Stimulated activated CD8-positive, alpha-beta memory T cell treated with anti-CD3 and anti-CD28 coated beads, Interleukin-15, amount 100 ng/mL, for 1 hour (primary cell): ENCODE data around the gene ACRBP.

Source experiments
- DNase-seq: peaks from one replicate; pipeline ENCODE4 v3.0.0-alpha.2; 2020; ENCODE audit warnings: low read depth

Gene ACRBP

GRCh38 chr12:6647083-6647604, at the start of gene ACRBP:
ACRBP (minus strand) TSS chr12:6647432; CDS start chr12:6647366, 66 bp downstream.
- DNase-seq, result no peak

DNA sequence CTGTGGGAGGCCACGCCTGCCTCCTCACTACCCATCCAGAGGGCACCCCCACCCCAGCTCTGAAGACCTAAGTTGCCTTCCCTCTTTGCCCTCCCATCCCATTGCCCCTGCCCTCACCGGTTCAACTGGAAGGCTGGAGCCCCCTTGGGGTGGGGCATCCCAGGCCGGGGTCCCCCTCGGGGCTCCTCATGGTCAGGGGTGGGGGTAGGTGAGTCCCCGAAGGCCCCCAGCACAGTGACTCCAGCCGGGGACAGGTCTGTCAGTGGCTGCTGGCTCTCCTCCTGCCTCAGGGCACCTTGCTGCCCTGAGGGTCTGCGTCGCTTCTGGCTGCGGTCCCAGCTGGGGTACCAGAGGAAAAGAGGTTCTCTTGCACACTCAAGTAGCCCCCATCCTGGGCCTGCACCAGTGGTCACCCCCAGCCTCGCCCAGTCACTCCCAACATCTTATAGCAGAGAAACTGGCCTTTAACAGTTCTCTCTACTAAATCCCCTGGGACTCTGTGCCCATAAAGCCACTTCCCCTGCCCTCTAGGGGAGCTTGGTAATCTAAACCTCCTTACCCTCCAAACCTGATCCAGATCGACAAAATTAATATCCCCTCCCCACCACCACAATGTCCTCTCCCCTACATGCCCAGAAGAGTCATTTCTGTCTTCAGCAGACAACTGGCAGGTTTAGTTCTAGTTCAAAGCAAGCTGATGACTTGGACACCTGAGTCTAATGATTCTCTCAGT, 48.2 kb upstream of the ACRBP start:
- no peak for DNase-seq

GRCh38 chr12:6694701-6695100, 47.5 kb upstream of the ACRBP start:
- no peak for DNase-seq

GRCh38 chr12:6693832-6694355, 46.7 kb upstream of the ACRBP start:
- DNase-seq, result no peak

- no peak for DNase-seq
Measured at GRCh38 chr12:6692888-6693287, 45.7 kb upstream of the ACRBP start.

- no peak for DNase-seq
Measured at GRCh38 chr12:6691473-6691872, 44.2 kb upstream of the ACRBP start.

- DNase-seq, result peak; percentile 88
Measured at GRCh38 chr12:6688999-6689882, 42.0 kb upstream of the ACRBP start, which contains the start of gene ZNF384. ZNF384 (minus strand) TSS chr12:6689375; CDS start chr12:6679520, 9,855 bp downstream.

GRCh38 chr12:6688543-6688998, 41.3 kb upstream of the ACRBP start:
- peak; percentile 61 for DNase-seq

DNA sequence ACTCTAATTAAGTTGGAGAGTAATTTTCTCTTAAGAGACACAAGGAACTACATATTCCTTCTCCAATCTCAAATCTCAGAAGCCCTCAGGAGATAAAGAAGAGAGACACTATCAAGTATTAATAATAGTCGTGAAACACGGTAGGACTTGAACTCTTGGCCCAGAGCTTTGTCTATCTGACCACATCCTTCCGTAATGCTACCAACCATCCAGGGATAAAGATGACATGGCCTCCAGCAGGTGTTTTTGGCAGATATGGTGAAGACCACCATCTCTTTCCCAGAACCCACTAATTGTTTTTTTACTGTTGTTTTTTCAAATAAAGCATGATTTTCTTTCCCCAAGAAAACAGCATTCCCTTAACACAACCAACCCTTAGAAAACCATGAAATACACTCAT, 38.6 kb upstream of the ACRBP start:
- DNase-seq, result no peak

DNA sequence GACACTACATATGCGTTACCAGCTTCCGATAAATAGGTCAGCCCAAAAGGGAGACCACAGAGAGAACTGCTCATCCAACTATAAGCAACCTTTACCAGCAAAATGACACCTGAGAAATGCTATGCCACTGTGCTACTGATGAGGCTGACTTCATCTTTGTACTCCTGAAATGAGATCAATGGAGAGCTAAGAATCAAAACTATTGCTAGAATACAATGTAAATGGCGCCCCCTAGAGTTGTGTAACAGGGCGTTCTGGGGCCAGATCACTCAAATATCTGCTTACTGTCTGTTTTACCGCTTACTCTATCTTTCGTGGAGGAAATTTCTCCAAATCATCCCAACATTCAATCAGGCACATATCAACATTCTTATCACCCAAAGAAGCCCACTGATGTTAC, 37.4 kb upstream of the ACRBP start:
- no peak for DNase-seq

DNA sequence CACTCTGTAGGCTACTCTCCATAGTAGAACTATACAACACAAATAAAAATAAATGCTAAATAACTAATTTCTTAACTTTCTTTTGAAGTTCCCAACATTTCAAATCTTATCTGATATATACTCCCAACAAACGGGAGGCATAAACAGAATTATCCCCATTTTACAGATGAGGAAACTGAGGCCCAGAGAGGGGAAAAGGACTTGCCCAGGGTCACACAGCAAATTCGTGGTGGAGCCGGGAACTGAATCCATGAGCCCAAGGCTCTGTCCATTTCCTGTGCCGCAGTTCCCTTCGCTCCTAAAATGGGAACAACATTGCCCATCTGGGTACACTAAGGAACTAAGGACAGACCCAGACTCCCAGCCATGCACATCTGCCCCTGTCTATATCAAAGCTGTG, 29.7 kb upstream of the ACRBP start:
- no peak for DNase-seq

- DNase-seq, result no peak
Measured at GRCh38 chr12:6672143-6672542, 24.9 kb upstream of the ACRBP start.

- no peak for DNase-seq
Measured at GRCh38 chr12:6667559-6668210, 20.5 kb upstream of the ACRBP start.

DNA sequence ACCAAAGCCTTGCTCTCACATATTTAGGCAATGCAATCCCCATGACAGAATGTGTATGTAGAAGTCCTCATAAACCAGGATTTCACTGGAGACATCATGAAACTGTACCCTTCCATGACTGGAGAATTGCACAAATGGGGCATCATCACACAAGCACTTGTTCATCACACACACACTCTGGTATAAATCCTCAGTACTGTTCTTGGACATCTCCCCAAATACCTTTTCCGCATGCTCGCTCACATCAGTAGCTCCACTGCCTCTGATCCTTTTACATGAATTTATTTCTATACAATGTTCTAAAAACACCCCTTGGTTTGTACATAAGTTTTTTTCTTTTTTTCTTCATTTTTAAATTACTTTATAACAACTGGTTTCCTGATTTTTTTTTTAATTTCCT, 19.0 kb upstream of the ACRBP start:
- no peak for DNase-seq

DNA sequence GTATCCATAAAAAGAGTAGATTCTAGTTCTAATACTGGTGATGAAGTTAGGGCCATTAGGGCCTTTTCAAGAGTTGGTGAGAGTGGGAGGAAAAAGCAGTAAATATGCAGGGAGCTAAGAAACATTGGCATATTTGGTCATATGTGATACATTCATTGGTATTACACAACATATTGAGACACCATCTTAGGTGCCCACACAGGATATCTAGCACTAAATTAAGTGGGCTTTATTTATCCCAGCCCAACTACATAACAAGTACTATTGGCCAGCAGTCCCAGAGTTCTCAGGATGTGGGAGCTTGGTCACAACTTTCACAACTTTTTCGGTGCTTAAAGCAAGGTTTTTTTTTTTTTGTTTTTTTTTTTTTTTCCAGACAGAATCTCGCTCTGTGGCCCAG, 17.7 kb upstream of the ACRBP start:
- DNase-seq, result no peak

DNA sequence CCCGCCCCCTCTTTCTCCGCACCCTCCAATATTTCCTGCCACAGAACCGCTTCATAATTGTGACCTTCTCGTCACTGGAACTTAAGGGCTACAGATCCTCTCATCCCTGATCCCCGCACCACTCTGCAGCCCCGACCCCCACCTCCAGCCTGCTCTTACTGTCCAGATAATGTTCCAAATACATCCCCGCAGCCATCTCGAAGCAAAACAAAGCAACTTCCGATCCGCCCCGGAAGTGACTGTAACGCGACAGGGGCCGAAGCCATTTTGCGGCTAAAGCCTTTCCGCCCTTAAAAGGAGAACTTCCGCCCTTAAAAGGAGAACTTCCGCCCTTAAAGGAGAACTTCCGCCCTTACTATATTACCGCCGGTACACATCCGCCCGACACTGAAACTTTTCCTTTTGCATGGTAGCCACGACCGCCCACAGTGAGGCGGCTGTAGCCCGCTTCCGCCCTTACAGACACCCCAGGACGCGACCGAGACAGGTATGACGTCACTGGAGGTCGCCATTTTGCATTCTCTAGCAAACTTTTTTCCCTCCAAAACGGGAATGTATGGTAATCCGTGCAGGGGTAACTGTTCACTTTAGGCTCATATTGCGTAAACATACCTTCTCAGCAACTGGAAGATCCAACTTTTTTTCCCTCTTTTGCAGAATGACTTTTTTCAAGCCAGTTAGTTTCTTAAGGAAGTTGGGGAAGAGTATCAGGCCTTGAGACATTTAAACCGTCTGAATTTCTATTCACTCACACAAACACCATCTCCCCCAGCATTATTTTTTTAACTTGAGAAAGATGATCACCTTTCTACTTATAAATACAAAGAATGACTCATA, 15.9 kb upstream of the ACRBP start, which contains the start of gene ING4:
ING4 (minus strand) TSS at position 214 of the 837 bp plus-strand sequence; CDS start at position 196, 18 bp downstream.
- peak; percentile 91 for DNase-seq

DNA sequence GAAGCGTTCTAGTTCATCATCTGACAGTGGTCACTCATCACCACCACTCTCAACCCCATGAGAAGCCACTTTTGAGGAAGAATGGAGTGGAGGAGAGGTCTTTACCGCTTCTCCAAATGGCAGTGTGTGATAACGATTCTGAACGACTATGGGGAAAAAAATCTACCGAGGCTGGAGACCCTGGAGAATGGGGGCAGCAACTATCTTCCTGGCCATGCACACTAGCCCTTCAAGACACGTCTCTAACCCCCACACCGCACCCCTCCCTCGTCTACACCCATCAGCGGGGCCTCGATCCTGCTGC, 15.3 kb upstream of the ACRBP start:
- DNase-seq, result no peak

- DNase-seq, result no peak
Measured at GRCh38 chr12:6653987-6654386, 6.8 kb upstream of the ACRBP start.

GRCh38 chr12:6653342-6653741, 6.1 kb upstream of the ACRBP start:
- DNase-seq, result no peak

DNA sequence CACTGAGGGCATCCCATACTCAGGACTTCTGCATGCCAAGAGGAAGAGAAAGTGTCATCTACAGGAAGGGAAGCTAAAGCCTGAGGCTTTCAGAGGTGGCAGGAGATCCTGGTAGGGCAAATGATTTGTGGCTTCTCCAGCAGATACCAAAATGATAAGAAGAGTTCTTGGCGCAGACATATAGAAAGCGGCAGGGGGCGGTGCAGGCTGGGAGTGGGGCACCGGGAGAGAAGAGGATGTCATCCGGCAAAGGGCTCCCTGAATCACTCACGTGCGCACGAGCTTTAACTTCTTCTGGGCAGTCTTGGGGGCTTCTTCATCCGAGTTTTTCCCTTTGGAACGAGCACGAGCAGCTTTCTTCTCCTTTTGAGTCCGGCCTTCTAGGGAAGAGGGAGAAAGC, 5.2 kb upstream of the ACRBP start:
- no peak for DNase-seq

DNA sequence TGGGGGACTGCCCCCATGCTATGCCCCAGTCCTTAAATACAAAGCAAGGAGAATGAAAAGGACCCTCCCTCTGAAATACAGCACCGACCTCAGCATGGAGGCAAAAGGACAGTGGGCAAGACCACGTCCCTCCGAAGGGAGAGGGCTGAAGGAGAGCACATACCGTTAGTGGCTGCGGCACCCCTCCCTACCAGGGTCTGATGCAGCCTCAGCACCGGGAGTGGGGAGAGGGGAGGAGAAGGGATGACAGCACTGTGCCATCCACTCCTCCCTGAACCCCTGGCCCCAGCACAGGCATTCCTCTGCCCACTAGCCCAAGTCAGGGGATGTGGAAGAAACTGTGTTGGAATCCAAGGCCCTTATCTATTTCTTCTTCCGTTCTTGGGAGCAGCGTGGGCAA, 3.6 kb upstream of the ACRBP start:
- DNase-seq, result no peak
